Measurements from ENCODE around the gene SLC1A7. TPM values are rescaled to one million over a fixed set of nuclear protein-coding genes. Genes with fewer than 3 reads are reported as not detected.
A peak's percentile ranks its signal among the peaks of the same experiment; 100 is the strongest.

Gene SLC1A7
- total and polyA plus RNA-seq, 2 of the 13 experiments (the other 11 are each of a cell fraction or from before 2014, with no cell fraction given), result 0.04 to 2.0 TPM

GRCh38 chr1:53111073-53111556 lies 31.3 kb downstream of the SLC1A7 start (continued):
- TF ChIP-seq ZNF646 (CRISPR knock-in tag; IDR thresholded peaks at IDR 0.05) (peak; percentile 43; the same call in 1 of the 2 replicates), ZNF512B (CRISPR knock-in tag; IDR thresholded peaks at IDR 0.05; ENCODE audit: borderline replicate concordance) (no peak), ZNF263 (CRISPR knock-in tag; IDR thresholded peaks at IDR 0.05) (0 out of 2 replicates have a peak, but pooled peaks have one; percentile 21), ZC3H4 (CRISPR knock-in tag; IDR thresholded peaks at IDR 0.05; ENCODE audit: borderline replicate concordance) (no peak), RXRA (CRISPR knock-in tag; IDR thresholded peaks at IDR 0.05) (peak; percentile 62), THRA (CRISPR knock-in tag; IDR thresholded peaks at IDR 0.05; ENCODE audit: borderline replicate concordance) (no peak), YEATS2 (CRISPR knock-in tag; IDR thresholded peaks at IDR 0.05; ENCODE audit: borderline replicate concordance) (peak; percentile 63; the same call in 1 of the 2 replicates), ZFP36 (IDR thresholded peaks at IDR 0.05; ENCODE audit: borderline replicate concordance, low read depth, low read length, partially characterized antibody) (no peak), ZNF609 (CRISPR knock-in tag; IDR thresholded peaks at IDR 0.05; ENCODE audit: borderline replicate concordance) (peak; percentile 84), KAT8 (CRISPR knock-in tag; IDR thresholded peaks at IDR 0.05) (0 out of 2 replicates have a peak, but pooled peaks have one; percentile 40), YY1 (IDR thresholded peaks at IDR 0.05; ENCODE audit: insufficient read depth, insufficient replicate concordance, low read depth, low read length) (peak; percentile 65), ZNF598 (CRISPR knock-in tag; IDR thresholded peaks at IDR 0.05; ENCODE audit: borderline replicate concordance) (peak; percentile 18; the same call in 1 of the 2 replicates)

Data from HepG2 (cell line).